Measurements from ENCODE around the gene ICE2. TPM values are rescaled to one million over a fixed set of nuclear protein-coding genes. Genes with fewer than 3 reads are reported as not detected.

ICE2 gene
- total RNA-seq, 5 donors from 2014 or later (not counting 1 experiment from before 2014, with no cell fraction given): 47.4 to 68.7 (median 52.4) TPM

DNA sequence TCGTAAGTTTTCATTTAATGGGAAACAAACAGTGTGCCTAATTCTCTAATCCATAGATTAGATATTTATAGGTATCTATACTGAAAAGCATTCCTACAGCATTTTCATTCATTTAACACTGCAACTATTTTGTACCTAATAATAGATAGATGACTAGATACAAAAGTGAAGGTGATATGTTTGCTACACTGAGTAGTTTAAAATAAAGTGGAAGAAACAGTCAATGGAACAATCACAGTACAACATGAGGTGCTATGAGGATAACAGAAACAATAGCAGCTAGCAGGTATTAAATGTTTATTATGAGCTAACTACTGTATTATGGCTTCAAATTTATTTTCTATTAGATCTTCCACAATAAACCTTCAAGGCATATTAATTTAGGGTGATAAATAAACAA is 50.0 kb downstream of the ICE2 start:
- H3K4me3 Mint-ChIP-seq: no peak overlapping the region
- H3K36me3 Mint-ChIP-seq: peaks cover 38% of the 10 kb centered on the region
- Histone ChIP-seq H3K9me3 (no peaks in the 10 kb centered on the region), H3K4me3 (ENCODE audit: control insufficient read depth in 1 of 2, extremely low read depth in 1 of 2, low read length in 1 of 2) (no peak overlapping the region), H3K27me3 (replicated peaks in 1 of 2; ENCODE audit: control insufficient read depth in 2 of 2, extremely low read depth in 1 of 2, insufficient read depth in 2 of 2, low read length in 1 of 2) (no peaks in the 10 kb centered on the region), H3K36me3 (ENCODE audit: control insufficient read depth in 2 of 2, extremely low read depth in 1 of 2, insufficient read depth in 1 of 2, low read length in 1 of 2) (peaks cover 0 to 33% of the 10 kb centered on the region in 2 donors), H3K4me1 (ENCODE audit: control insufficient read depth in 1 of 2, extremely low read depth in 1 of 2, insufficient read depth in 2 of 2, low read length in 2 of 2) (no peaks in the 10 kb centered on the region), H3K27ac (ENCODE audit: low read length) (no peak overlapping the region)
- DNase-seq (no peak), ATAC-seq (replicated peaks in 1 of 4) (no peak)
- no peaks in the 10 kb centered on the region for H3K9me3 Mint-ChIP-seq
- H3K4me1 Mint-ChIP-seq: no peaks in the 10 kb centered on the region
- ChIA-PET POLR2A (no interaction called here), CTCF (interaction anchor here in 1 of 2 donors (1.1 kb wide), 1 partner anchor 9 kb away, joined by 3 read pairs; no protein-coding TSS in a partner anchor)
- WGBS (ENCODE audit: insufficient coverage): no CpG with 5 or more reads among the region's 1 CpG
- H3K27me3 Mint-ChIP-seq: no peaks in the 10 kb centered on the region
- H3K27ac Mint-ChIP-seq: no peak overlapping the region

DNA sequence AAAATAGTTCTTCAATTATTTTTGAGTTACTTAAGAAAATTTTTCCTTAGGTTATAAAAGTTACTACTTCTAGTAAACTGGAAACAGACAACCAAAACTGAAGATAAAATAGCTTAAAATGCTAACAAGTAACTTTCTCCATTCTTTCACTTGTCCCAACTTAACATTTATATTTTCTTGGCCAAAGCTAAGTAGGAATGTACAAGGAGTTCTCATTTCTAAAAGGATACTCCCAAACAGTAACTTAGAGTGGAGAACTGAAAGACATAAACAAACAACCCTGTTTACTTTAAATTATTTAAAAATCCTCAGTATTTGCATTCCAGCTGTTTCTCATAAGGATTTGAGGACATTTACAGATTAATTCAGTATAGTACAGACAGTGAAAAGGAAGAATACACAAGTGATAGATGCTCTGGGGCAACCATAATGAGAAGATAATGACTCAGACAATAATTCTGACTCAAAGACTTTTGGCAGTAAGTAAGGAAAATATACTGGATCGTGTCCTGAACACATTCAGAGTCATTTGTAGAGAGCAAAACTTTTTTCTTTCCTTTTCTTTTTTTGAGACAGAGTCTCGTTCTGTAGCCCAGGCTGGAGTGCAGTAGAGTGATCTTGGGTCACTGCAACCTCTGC is 52.0 kb downstream of the ICE2 start:
- Mint-ChIP-seq H3K4me3 (no peak overlapping the region), H3K36me3 (peaks cover 44% of the 10 kb centered on the region), H3K27me3 (no peaks in the 10 kb centered on the region), H3K27ac (no peak overlapping the region), H3K4me1 (peaks cover 0 to 3% (median 0%) of the 10 kb centered on the region in 3 donors), H3K9me3 (no peaks in the 10 kb centered on the region)
- CTCF ChIA-PET: no interaction called here
- POLR2A ChIA-PET: interaction anchor here in 1 of 2 donors (0.6 kb wide), 1 partner anchor 15 kb away, joined by 3 read pairs; no protein-coding TSS in a partner anchor
- DNase-seq (no peak), ATAC-seq (replicated peaks in 1 of 4) (no peak)
- WGBS (ENCODE audit: insufficient coverage): 60% methylated on average over 1 of the region's 2 CpGs
- Histone ChIP-seq H3K4me1 (ENCODE audit: control insufficient read depth in 1 of 2, extremely low read depth in 1 of 2, insufficient read depth in 2 of 2, low read length in 2 of 2) (no peaks in the 10 kb centered on the region), H3K27ac (ENCODE audit: low read length) (no peak overlapping the region), H3K36me3 (ENCODE audit: control insufficient read depth in 2 of 2, extremely low read depth in 1 of 2, insufficient read depth in 1 of 2, low read length in 1 of 2) (peaks cover 0 to 36% of the 10 kb centered on the region in 2 donors), H3K4me3 (ENCODE audit: control insufficient read depth in 1 of 2, extremely low read depth in 1 of 2, low read length in 1 of 2) (no peak overlapping the region), H3K9me3 (no peaks in the 10 kb centered on the region), H3K27me3 (replicated peaks in 1 of 2; ENCODE audit: control insufficient read depth in 2 of 2, extremely low read depth in 1 of 2, insufficient read depth in 2 of 2, low read length in 1 of 2) (no peaks in the 10 kb centered on the region)

- Histone ChIP-seq H3K36me3 (ENCODE audit: control insufficient read depth in 2 of 2, extremely low read depth in 1 of 2, insufficient read depth in 1 of 2, low read length in 1 of 2) (peaks cover 0 to 32% of the 10 kb centered on the region in 2 donors), H3K27ac (ENCODE audit: low read length) (no peak overlapping the region), H3K27me3 (replicated peaks in 1 of 2; ENCODE audit: control insufficient read depth in 2 of 2, extremely low read depth in 1 of 2, insufficient read depth in 2 of 2, low read length in 1 of 2) (no peaks in the 10 kb centered on the region), H3K9me3 (no peaks in the 10 kb centered on the region), H3K4me3 (ENCODE audit: control insufficient read depth in 1 of 2, extremely low read depth in 1 of 2, low read length in 1 of 2) (no peak overlapping the region), H3K4me1 (ENCODE audit: control insufficient read depth in 1 of 2, extremely low read depth in 1 of 2, insufficient read depth in 2 of 2, low read length in 2 of 2) (no peaks in the 10 kb centered on the region)
- DNase-seq (no peak), ATAC-seq (replicated peaks in 1 of 4) (no peak)
- no CpG with 5 or more reads among the region's 2 CpGs for WGBS (ENCODE audit: insufficient coverage)
- Mint-ChIP-seq H3K9me3 (no peaks in the 10 kb centered on the region), H3K27me3 (no peaks in the 10 kb centered on the region), H3K4me1 (peaks cover 0 to 3% (median 0%) of the 10 kb centered on the region in 3 donors), H3K27ac (no peak overlapping the region), H3K36me3 (peaks cover 38% of the 10 kb centered on the region), H3K4me3 (no peak overlapping the region)
- ChIA-PET CTCF (no interaction called here), POLR2A (interaction anchor here in 1 of 2 donors (0.5 kb wide), 1 partner anchor 19 kb away, joined by 3 read pairs; no protein-coding TSS in a partner anchor)
Measured at GRCh38 chr15:60425461-60425860, 53.5 kb downstream of the ICE2 start.

DNA sequence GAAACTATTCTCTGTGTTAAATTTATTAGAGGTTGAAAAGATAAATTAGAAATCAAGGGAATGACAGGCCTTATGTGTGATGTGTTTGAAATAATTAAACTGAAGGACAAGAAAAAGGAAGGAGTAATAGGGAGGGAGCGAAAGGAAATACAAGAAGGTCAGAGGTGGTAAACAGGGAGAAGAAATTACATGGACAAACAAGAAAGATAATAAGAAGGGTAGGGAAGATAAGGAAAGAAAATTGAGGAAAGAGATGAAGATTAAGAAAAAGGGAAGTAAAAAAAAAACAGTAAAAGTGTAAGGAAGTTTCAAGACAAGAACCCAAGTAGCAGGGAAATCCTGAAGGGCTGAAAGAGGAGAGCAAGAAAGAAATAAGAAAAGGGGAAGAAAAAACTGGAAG is 54.9 kb downstream of the ICE2 start:
- peaks cover 0 to 3% (median 0%) of the 10 kb centered on the region in 3 donors for H3K4me1 Mint-ChIP-seq
- Histone ChIP-seq H3K9me3 (no peaks in the 10 kb centered on the region), H3K36me3 (ENCODE audit: control insufficient read depth in 2 of 2, extremely low read depth in 1 of 2, insufficient read depth in 1 of 2, low read length in 1 of 2) (peaks cover 0 to 32% of the 10 kb centered on the region in 2 donors), H3K27me3 (replicated peaks in 1 of 2; ENCODE audit: control insufficient read depth in 2 of 2, extremely low read depth in 1 of 2, insufficient read depth in 2 of 2, low read length in 1 of 2) (no peaks in the 10 kb centered on the region), H3K27ac (ENCODE audit: low read length) (no peak overlapping the region), H3K4me1 (ENCODE audit: control insufficient read depth in 1 of 2, extremely low read depth in 1 of 2, insufficient read depth in 2 of 2, low read length in 2 of 2) (no peaks in the 10 kb centered on the region), H3K4me3 (ENCODE audit: control insufficient read depth in 1 of 2, extremely low read depth in 1 of 2, low read length in 1 of 2) (no peak overlapping the region)
- ChIA-PET CTCF (no interaction called here), POLR2A (no interaction called here)
- no peak overlapping the region for H3K4me3 Mint-ChIP-seq
- H3K27me3 Mint-ChIP-seq: no peaks in the 10 kb centered on the region
- H3K9me3 Mint-ChIP-seq: no peaks in the 10 kb centered on the region
- DNase-seq (no peak), ATAC-seq (replicated peaks in 1 of 4) (no peak)
- H3K27ac Mint-ChIP-seq: no peak overlapping the region
- WGBS (ENCODE audit: insufficient coverage): 90% methylated on average over 1 of the region's 1 CpG
- peaks cover 37% of the 10 kb centered on the region for H3K36me3 Mint-ChIP-seq

GRCh38 chr15:60423537-60423936 is 55.4 kb downstream of the ICE2 start:
- no peaks in the 10 kb centered on the region for H3K27me3 ChIP-seq (replicated peaks in 1 of 2; ENCODE audit: control insufficient read depth in 2 of 2, extremely low read depth in 1 of 2, insufficient read depth in 2 of 2, low read length in 1 of 2)
- no peak for ATAC-seq (replicated peaks in 1 of 4)
- Mint-ChIP-seq H3K4me1 (peaks cover 0 to 3% (median 0%) of the 10 kb centered on the region in 3 donors), H3K36me3 (peaks cover 37% of the 10 kb centered on the region), H3K9me3 (no peaks in the 10 kb centered on the region), H3K4me3 (no peak overlapping the region), H3K27ac (no peak overlapping the region), H3K27me3 (no peaks in the 10 kb centered on the region)
- no peak for DNase-seq
- ChIA-PET CTCF (no interaction called here), POLR2A (no interaction called here)
- no peak overlapping the region for H3K27ac ChIP-seq (ENCODE audit: low read length)
- H3K36me3 ChIP-seq (ENCODE audit: control insufficient read depth in 2 of 2, extremely low read depth in 1 of 2, insufficient read depth in 1 of 2, low read length in 1 of 2): peaks cover 0 to 30% of the 10 kb centered on the region in 2 donors
- no CpG with 5 or more reads among the region's 2 CpGs for WGBS (ENCODE audit: insufficient coverage)
- H3K4me3 ChIP-seq (ENCODE audit: control insufficient read depth in 1 of 2, extremely low read depth in 1 of 2, low read length in 1 of 2): no peak overlapping the region
- no peaks in the 10 kb centered on the region for H3K9me3 ChIP-seq
- no peaks in the 10 kb centered on the region for H3K4me1 ChIP-seq (ENCODE audit: control insufficient read depth in 1 of 2, extremely low read depth in 1 of 2, insufficient read depth in 2 of 2, low read length in 2 of 2)

GRCh38 chr15:60421544-60421943 is 57.4 kb downstream of the ICE2 start:
- no CpG with 5 or more reads among the region's 1 CpG for WGBS (ENCODE audit: insufficient coverage)
- Mint-ChIP-seq H3K36me3 (peaks cover 32% of the 10 kb centered on the region), H3K4me3 (no peak overlapping the region), H3K27ac (no peak overlapping the region), H3K27me3 (no peaks in the 10 kb centered on the region), H3K9me3 (no peaks in the 10 kb centered on the region), H3K4me1 (peaks cover 0 to 3% (median 0%) of the 10 kb centered on the region in 3 donors)
- ChIA-PET CTCF (no interaction called here), POLR2A (interaction anchor here in 1 of 2 donors (0.7 kb wide), 1 partner anchor 540 kb away, joined by 3 read pairs; no protein-coding TSS in a partner anchor)
- Histone ChIP-seq H3K4me3 (ENCODE audit: control insufficient read depth in 1 of 2, extremely low read depth in 1 of 2, low read length in 1 of 2) (no peak overlapping the region), H3K27ac (ENCODE audit: low read length) (no peak overlapping the region), H3K36me3 (ENCODE audit: control insufficient read depth in 2 of 2, extremely low read depth in 1 of 2, insufficient read depth in 1 of 2, low read length in 1 of 2) (peaks cover 0 to 14% of the 10 kb centered on the region in 2 donors), H3K9me3 (no peaks in the 10 kb centered on the region), H3K27me3 (replicated peaks in 1 of 2; ENCODE audit: control insufficient read depth in 2 of 2, extremely low read depth in 1 of 2, insufficient read depth in 2 of 2, low read length in 1 of 2) (no peaks in the 10 kb centered on the region), H3K4me1 (ENCODE audit: control insufficient read depth in 1 of 2, extremely low read depth in 1 of 2, insufficient read depth in 2 of 2, low read length in 2 of 2) (no peaks in the 10 kb centered on the region)
- DNase-seq (no peak), ATAC-seq (replicated peaks in 1 of 4) (no peak)

Measured in T-cell (primary cell).